Measurements from ENCODE around the gene IL11RA. TPM values are rescaled to one million over a fixed set of nuclear protein-coding genes. Genes with fewer than 3 reads are reported as not detected.

The IL11RA gene
- total RNA-seq, 4 donors from 2014 or later: 3.2 to 153 (median 49.9) TPM

DNA sequence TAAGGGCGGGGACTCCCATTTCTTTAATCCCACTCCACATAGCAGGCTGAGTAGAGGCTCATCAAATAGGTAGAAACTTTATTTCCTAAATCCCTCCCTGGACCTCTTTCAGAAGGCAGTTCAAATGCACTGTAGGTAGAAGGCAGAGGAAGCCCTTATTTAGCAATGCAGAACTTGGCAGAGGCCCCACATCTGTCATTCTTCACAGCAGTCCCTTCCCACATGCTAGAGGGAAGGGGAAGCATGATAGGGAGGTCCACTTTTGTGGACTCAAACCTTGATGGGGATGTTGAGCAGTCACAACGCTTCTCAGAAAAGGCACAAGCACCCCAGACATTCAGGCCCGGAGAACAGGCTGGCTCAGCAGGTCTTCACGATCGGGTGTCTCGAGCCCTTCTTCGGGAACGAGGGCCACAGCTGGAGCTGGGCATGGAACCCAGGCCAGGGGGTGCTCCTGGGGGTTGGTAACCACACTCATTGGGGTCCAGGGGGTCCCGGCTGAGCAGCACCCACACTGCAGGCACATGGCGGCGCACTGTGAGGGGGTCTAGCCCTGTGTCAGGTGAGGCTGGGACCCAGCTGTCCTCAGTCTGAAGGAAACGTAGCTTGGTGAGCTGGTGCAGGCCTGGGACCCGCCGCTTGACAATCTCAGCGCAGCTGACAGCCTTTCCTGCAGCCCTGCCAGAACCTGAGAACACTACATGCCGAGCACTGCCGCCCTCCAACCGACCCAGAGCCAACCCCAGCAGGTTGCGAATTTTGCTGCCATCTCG, 41.4 kb upstream of the IL11RA start:
- TF ChIP-seq, protein P1, sequence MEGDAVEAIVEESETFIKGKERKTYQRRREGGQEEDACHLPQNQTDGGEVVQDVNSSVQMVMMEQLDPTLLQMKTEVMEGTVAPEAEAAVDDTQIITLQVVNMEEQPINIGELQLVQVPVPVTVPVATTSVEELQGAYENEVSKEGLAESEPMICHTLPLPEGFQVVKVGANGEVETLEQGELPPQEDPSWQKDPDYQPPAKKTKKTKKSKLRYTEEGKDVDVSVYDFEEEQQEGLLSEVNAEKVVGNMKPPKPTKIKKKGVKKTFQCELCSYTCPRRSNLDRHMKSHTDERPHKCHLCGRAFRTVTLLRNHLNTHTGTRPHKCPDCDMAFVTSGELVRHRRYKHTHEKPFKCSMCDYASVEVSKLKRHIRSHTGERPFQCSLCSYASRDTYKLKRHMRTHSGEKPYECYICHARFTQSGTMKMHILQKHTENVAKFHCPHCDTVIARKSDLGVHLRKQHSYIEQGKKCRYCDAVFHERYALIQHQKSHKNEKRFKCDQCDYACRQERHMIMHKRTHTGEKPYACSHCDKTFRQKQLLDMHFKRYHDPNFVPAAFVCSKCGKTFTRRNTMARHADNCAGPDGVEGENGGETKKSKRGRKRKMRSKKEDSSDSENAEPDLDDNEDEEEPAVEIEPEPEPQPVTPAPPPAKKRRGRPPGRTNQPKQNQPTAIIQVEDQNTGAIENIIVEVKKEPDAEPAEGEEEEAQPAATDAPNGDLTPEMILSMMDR (IDR thresholded peaks at IDR 0.05): no peak
- TF ChIP-seq POLR2A (IDR thresholded peaks at IDR 0.05): no peak
- DNase-seq: no peak
- peak overlapping the region in 1 of 2 donors; percentile 93 for H3K27ac ChIP-seq
- no peaks in the 10 kb centered on the region for H3K9me3 ChIP-seq
- H3K4me3 ChIP-seq: peak overlapping the region in 1 of 2 donors; percentile 72
- no peaks in the 10 kb centered on the region for H3K4me1 ChIP-seq
- H3K27me3 ChIP-seq: no peaks in the 10 kb centered on the region
- intact Hi-C loops (cut with DNase I; ENCODE audit: low total_unique reads): no loop called here
- H3K36me3 ChIP-seq: no peaks in the 10 kb centered on the region

DNA sequence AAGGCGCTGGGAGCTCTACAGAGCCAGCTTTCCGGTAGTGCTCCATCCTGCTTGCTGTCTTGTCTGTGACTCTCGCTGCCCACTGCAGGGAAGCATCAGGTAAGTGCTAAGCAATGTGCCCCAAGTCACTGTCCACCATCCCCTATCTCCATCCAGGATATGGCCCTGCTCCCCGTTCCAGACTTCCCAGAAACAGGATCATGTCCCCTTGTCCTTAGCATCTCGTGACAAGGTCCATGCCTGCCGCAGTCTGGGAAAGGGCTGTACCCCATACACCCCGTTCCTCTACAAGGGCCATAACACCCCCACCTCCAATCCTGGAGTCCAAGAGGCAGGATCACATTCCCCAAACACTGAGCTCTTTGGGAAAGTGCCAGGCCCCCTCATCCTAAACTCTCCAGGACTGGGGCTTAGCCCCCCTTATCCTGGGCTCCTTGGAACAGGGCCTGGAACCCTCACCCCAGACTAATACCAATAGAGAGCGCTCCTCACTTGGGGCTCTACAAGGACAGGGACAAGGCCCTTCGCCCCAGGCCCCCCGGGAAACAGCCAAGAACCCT, 40.7 kb upstream of the IL11RA start:
- Histone ChIP-seq H3K4me1 (no peaks in the 10 kb centered on the region), H3K27me3 (no peaks in the 10 kb centered on the region), H3K36me3 (no peaks in the 10 kb centered on the region), H3K27ac (peak overlapping the region; percentile 85 to 93), H3K9me3 (no peaks in the 10 kb centered on the region), H3K4me3 (peak overlapping the region; percentile 63 to 72)
- intact Hi-C loops (cut with DNase I; ENCODE audit: low total_unique reads): no loop called here
- peak; percentile 47 to 61 for DNase-seq
- TF ChIP-seq, protein P1 (IDR thresholded peaks at IDR 0.05): no peak
- no peak for TF ChIP-seq POLR2A (IDR thresholded peaks at IDR 0.05)

DNA sequence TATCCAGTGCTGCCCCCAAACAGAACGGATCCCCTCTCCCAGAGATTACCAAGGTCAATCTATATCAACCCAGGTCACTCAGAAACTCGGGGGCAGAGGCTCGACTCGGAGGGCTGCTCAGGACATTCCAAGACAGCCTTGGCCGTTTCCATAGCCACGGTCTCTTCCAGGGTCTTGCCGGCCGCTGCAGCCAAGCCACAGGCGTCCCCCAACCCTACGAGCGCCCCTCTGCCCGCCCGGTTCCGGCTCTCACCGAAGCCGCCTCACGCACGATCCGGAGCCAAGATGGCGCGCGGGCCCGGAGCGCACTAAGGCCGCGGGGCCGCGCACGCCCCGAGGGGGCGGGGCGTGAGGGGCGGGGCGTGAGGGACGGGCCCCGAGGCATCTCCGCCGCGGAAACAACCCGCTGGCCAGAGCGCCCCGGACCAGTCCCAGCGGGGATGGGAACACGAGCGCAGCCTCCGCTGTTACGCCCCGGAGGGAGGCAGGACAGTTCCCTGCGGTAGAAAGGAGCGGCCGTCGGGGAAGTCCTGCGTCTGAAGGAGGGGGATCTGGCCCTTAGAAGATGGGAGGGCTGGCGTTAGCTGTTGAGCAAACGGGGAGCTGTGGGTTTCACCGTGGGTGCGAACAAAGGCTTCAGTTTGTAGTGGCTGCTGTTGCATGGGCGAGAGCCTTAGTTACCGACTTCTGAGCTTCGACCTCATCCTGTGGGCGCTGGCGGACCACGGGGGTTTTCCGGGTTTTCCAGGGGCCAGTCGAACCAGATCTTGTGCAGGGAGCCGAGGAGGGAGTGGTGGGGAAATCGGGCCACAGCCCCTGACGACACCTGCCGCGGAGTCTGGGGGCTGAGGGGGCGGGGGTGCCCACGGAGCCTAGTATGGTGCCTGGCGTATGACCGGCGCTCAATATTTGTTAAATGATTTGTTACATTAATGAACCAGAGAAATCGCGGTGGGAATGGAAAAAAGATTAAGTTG, 39.9 kb upstream of the IL11RA start, which contains the start of gene RPP25L:
Gene RPP25L, minus strand, starts transcription at position 287 of the 977 bp plus-strand sequence. CDS start 801 bp downstream, outside the sequence.
- Histone ChIP-seq H3K36me3 (no peaks in the 10 kb centered on the region), H3K4me1 (no peaks in the 10 kb centered on the region), H3K9me3 (no peaks in the 10 kb centered on the region), H3K27ac (peak within 1 kb of the TSS; percentile 85 to 93), H3K27me3 (no peaks in the 10 kb centered on the region), H3K4me3 (peak within 1 kb of the TSS; percentile 63 to 72)
- TF ChIP-seq, protein P1 (IDR thresholded peaks at IDR 0.05): peak in 2 of 4 experiments; percentile 3 to 5
- peak; percentile 83 to 87 for TF ChIP-seq POLR2A (IDR thresholded peaks at IDR 0.05)
- intact Hi-C loops (cut with DNase I; ENCODE audit: low total_unique reads): no loop called here
- DNase-seq: peak; percentile 83 to 89

DNA sequence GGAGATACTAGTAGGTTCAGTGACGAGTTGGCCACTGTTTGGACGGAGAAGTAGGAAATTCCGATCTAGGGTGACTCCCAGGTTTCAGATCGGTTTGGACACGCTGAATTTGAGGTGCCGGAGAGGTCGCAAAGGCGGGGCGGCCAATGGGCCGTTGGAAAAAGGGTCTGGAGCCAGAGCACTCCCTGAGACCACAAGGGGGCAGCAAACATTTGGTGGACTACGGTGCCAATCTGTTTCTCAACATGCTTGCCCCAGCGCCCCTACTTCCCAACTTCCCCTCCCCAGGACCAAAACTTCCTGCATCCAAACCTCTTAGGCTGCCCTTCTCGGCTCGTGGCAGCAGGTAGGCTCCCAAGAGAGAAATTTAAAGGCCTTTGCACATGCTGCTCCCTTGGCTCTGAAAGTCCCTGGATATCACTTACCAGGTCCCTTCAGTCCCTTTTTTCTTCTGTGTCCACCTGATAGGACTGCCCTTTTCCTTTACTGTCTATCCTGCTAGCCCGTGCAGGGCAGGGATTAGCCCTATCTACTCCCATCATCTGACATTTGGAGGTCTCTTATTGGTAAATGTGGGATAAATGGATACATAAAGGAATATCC, 39.1 kb upstream of the IL11RA start:
- no peaks in the 10 kb centered on the region for H3K36me3 ChIP-seq
- H3K4me1 ChIP-seq: no peaks in the 10 kb centered on the region
- peak overlapping the region; percentile 63 to 72 for H3K4me3 ChIP-seq
- DNase-seq: peak; percentile 79 to 83
- TF ChIP-seq POLR2A (IDR thresholded peaks at IDR 0.05): no peak
- TF ChIP-seq, protein P1 (IDR thresholded peaks at IDR 0.05): peak; percentile 74 to 86 (median 78)
- intact Hi-C loops (cut with DNase I; ENCODE audit: low total_unique reads): no loop called here
- H3K9me3 ChIP-seq: no peaks in the 10 kb centered on the region
- H3K27ac ChIP-seq: peak overlapping the region; percentile 85 to 93
- no peaks in the 10 kb centered on the region for H3K27me3 ChIP-seq

Measured in uterus (tissue), 4 donors.